GM21717 (cell line): ENCODE measurements around the gene NDUFAF2.
A peak's percentile ranks its signal among the peaks of the same experiment; 100 is the strongest.
"Not testable (repeated sequence)": the region's sequence is repeated elsewhere in the genome, so short reads cannot be mapped to it uniquely, and the experiment has no call there.

ENCODE experiments used
- ATAC-seq: cut with Tn5 transposase; IDR thresholded peaks from one replicate; pipeline ENCODE4 v1.9.1; 2021; ENCODE audit warnings: mild to moderate bottlenecking, moderate library complexity; ENCODE audit not compliant: unreplicated experiment

Gene NDUFAF2

DNA sequence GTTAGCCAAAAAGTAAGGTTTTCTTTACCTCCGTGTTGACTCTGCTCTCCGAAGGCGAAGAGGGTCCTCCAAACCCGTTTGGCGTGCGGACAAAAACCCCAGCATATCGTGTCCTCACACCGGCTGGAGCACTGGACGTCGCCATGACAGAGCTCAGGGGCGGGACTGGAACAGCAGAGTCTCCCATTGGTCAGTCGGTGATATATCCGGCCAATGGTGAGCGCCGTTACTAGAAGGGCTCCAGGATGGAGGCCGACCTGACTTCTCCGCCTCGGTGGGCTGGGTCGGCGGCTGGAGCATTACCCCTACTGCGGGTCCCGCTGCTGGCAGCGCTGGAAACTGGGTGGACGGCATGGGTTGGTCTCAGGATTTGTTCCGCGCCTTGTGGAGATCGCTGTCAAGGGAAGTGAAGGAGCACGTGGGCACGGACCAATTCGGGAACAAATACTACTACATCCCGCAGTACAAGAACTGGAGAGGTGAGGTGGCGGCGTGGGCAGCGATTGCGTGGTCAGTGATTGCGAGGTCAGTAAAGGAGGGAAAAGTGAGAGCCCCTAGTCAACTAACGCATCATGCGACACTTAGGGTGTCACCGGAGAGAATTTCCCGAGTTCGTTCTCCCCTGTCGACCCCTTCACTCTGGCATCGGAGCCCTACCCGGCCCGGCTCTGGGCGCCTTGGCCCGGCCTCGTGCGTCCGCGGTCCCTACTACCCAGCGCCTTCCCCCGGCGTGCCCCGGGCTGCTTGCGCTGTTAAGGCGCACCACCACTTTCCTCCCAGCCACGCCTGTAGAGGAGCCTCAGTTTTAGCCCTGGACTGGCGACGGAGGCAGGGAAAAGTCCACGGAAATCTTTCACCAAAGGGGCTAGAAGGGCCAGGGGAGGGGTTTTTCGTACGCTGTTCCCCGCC lies at the start of gene NDUFAF2, which contains the start of gene ERCC8:
Gene NDUFAF2 (plus strand): TSS at position 302 of the 909 bp plus-strand sequence. CDS start 51 bp downstream, at position 353.
Gene ERCC8 (minus strand): TSS at position 167 of the 909 bp plus-strand sequence. CDS start 62 bp downstream, at position 105.
- ATAC-seq: peak; percentile 100

DNA sequence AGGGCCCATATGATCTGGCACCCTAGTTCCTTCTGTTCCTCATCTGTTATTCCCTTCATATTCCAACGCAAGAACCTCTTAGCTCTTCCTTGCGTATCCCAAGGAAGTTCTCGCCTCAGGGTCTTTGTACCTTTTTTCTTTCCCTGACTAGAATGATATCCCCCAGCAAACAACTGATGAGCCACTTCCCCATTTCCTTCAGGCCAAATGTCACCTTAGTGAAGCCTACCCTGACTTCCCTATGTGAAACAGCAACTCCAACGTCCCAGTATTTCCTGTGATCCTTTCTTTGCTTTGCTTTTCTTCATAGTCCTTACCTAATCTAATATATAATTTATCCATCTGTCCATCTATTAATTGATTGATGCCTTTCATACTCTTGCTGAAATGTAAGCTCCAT lies 48.0 kb upstream of the NDUFAF2 start:
- ATAC-seq: no peak

DNA sequence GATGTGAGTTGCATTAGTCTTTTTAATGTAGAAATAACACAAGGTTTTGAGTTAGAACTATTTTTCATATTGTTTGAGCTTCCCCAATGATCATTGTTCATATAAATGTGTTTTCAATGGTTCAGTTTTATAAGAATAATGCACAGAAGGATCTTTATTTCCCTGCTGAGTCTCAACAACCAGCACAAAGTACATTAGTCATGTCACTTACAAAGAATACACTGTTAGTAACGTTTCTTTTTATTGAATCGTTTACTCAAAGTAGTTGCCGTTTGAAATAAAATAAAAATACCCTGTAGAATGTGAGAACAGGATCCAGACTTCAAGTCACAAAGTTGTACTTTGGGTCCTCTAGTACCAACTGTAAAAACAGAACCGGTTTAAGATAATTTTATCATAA lies 41.6 kb upstream of the NDUFAF2 start:
- no peak for ATAC-seq

GRCh38 chr5:60916646-60917045 lies 28.4 kb upstream of the NDUFAF2 start:
- no peak for ATAC-seq

DNA sequence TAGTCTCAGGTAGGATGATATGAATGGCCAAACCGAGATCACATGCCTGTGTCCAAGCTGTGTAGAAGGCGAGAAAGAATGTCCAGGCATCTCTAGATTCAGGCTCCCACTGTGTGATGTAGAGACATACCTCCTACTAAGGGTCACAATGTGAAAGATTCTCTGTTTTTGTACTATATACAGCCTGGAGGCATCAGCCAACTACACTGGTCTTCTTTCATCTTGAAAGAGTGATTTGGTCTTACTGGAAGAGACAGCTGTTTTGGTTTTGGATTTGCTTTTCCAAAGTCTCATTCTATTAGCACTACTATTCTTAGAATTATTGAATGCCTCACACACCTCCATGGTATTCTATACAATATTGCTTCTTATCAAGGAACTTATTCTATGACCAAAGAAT lies 26.5 kb upstream of the NDUFAF2 start:
- no peak for ATAC-seq

GRCh38 chr5:60927450-60927849 lies 17.6 kb upstream of the NDUFAF2 start:
- ATAC-seq: no peak

DNA sequence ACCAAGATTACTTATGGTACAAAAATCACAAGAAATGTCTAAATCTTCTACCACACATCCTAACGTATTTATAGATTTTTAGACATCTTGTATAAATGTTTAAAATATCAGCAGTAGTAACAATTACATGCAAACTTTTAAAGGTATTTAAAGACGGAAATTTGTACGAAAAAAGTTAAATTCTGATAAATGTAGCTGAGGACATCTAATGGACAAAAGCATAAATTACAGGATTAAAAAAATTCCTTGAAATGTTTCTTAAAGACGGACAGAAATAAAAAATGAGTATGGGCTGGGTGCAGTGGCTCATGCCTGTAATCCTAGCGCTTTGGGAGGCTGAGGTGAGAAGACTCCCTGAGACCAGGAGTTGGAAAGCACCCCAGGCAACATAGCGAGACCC lies 16.0 kb upstream of the NDUFAF2 start:
- ATAC-seq: no peak

- ATAC-seq: no peak
Measured at GRCh38 chr5:60943624-60944023, 1.4 kb upstream of the NDUFAF2 start.

GRCh38 chr5:60945813-60946187 lies 795 bp downstream of the NDUFAF2 start:
- ATAC-seq: peak; percentile 33

- no peak for ATAC-seq
Measured at GRCh38 chr5:60948738-60949137, 3.7 kb downstream of the NDUFAF2 start.

DNA sequence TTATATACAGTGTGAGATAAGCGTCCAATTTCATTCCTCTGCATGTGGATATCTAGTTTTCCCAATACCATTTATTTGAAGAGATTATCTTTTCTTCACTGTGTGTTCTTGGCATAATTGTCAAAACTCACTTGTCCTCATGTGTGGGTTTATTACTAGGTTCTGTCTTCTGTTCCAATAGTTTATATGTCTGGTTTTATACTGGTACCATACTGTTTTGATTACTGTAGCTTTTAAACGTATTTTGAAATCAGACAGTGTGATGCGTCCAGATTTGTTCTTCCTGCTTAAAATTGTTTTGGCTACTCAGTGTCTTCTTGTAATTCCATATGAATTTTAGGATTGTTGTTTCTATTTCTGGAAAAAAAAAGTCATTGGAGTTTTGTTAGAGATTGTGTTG lies 10.2 kb downstream of the NDUFAF2 start:
- ATAC-seq: no peak

DNA sequence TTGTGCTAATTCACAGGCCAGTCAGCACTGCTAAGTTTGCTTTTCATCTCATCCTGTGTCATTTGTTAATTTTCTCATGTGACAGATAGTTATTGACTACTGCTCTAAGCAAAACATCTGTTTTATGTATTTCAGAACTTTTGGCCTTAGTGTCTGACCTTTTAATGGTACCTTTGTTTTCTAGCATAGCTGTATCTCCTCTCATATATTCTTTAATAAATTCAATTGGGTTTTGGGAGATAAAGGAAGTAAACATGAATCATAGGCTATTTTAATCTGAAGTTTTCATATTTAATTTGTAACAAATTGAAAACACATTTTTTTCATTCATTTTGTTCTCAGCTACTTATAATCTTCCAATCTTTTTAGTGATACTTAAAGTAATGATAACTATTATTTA lies 13.1 kb downstream of the NDUFAF2 start:
- no peak for ATAC-seq

- ATAC-seq: no peak
Measured at GRCh38 chr5:60958712-60959111, 13.7 kb downstream of the NDUFAF2 start.

DNA sequence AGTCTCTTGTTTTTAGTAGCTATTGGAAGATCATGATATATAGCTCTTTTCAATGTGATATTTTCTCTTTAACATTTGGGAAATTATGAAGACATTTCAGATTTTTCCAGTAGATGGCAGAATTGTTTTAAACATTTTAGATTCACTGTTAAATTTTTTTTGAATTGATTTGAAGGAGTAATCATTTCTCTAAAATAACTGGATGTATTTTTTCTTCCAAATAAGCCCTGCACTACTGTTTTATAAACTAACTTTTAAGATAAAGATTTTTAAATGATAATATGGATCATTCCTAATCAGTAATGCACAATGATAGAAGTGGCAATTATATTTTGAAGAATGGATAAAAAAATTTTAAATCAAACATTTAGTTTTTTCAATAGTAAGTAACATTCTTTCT lies 14.2 kb downstream of the NDUFAF2 start:
- no peak for ATAC-seq

GRCh38 chr5:60960591-60960990 lies 15.6 kb downstream of the NDUFAF2 start:
- no peak for ATAC-seq

- no peak for ATAC-seq
Measured at GRCh38 chr5:60961685-60962084, 16.7 kb downstream of the NDUFAF2 start.

- no peak for ATAC-seq
Measured at GRCh38 chr5:60972231-60972630, 27.2 kb downstream of the NDUFAF2 start.

DNA sequence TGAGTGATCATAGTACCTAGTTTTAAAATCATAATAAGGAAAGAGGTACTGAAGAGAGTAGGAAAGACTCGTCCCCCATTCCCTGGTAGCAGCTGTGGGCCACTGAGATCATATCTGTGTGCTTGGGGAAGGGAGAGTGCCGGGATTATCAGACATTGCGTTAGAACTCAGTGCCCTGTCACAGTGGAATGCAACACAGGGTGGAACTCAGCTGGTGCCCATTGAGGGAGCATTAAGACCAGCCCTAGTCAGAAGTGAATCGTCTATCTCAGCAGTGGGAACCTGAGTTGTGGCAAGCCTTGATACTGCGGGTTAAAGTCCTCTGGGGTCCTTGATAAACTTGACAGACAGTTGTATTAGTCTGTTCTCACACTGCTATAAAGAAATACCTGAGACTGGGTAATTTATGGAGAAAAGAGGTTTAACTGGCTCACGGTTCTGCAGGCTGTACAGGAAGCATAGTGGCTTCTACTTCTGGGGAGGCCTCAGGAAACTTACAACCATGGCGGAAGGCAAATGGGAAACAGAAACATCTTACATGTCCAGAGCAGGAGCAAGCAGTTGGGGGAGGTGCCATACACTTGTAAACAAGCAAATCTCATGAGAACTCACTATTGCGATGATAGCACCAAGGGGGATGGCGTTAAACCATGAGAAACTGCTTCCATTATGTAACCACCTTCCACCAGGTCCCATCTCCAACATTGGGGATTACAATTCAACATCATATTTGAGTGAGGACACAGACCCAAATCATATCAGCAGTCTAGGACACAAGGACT lies 33.1 kb downstream of the NDUFAF2 start:
- no peak for ATAC-seq

DNA sequence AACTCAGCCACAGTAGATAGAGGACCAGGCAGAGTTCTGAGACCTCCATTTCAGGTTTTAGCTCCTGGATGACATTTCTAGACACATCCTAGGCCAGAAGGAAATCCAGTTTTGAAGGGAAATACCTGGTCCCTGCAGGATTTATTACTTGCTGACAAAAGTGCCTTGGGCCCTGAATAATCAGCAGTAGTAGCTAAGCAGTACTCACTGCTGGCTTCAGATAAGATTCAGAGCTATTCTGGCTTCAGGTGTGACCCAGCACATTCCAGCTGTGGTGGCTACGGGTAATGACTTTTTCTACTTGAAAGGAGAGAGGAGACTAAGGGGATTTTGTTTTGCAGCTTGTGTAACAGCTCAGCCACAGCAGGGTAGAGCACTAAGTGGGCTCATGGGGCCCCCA lies 34.0 kb downstream of the NDUFAF2 start:
- no peak for ATAC-seq

DNA sequence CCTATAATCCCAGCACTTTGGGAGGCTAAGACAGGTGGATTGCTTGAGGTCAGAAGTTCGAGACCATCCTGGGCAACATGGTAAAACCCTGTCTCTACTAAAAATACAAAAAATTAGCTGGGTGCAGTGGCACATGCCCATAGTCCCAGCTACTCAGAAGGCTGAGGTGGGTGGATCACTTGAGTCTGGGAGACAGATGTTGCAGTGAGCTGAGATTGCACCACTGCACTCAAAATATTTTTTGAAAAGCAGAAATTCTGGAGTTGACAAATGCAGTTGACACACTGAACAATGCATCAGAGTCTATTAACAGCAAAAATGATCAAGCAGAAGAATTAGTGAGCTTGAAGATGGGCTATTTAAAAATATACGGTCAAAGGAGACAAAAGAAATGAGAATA lies 35.5 kb downstream of the NDUFAF2 start:
- ATAC-seq: no peak

DNA sequence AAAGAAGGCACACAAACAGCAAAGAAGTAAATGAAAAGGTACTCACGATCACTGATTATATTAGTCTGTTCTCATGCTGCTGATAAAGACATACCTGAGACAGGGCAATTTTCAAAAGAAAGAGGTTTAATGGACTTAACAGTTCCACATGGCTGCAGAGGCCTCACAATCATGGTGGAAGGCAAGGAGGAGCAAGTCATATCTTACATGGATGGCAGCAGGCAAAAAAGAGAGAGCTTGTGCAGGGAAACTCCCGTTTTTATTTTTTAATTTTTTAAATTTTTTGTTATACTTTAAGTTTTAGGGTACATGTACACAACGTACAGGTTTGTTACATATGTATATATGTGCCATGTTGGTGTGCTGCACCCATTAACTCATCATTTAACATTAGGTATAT lies 37.1 kb downstream of the NDUFAF2 start:
- not testable (repeated sequence) for ATAC-seq

DNA sequence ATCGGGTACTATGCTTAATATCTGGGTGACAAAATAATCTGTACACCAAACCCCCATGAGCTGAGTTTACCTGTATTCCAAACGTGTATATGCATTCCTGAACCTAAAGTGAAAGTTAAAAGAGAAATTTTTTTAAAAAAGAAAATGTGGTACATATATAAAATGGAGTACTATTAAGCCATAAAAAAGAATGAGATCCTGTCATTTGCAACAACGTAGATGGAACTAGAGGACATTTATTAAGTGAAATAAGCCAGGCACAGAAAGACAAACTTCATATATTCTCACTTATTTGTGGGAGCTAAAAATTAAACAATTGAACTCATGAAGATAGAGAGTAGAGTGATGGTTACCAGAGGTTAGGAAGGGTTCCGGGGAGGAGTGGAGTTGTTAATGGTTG lies 44.8 kb downstream of the NDUFAF2 start:
- no peak for ATAC-seq
